Measurements from ENCODE around the gene OSBPL8.
"Not testable (repeated sequence)": the region's sequence is repeated elsewhere in the genome, so short reads cannot be mapped to it uniquely, and the experiment has no call there.

OSBPL8 gene

DNA sequence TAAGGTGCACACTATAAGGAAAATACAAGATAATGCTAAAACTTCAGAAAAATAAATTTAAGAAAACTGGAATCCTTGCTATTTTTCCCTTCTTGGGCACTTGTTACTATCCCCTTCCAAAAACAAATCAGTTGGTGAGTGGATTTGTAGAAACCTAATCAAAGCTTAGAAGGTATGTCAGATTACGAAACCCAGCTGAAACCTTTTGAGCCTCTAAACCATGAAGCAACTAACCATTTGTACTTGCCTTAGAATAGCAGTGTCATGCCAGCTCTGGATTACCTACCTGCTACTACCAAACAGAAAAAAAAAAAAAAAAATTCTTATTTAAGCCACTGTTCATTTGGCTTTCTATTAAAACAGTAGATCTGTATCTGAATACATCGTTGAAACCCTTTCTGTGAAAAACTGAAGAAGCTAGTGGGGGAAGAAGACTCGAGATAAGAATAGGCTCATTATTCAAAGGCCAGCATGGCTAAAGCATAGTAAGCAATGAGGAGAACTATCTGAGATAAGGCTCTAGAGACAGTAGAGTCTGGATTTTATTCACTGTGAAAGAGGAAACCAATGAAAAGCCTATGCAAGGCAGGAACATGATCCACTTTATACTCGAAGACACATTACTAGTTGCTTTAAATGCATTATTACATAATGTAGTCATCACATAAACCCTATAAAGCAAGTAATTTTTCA is 30.2 kb downstream of the OSBPL8 start:
- DNase-seq (ENCODE audit: low read depth in 1 of 2, low spot score in 1 of 2) = no peak

DNA sequence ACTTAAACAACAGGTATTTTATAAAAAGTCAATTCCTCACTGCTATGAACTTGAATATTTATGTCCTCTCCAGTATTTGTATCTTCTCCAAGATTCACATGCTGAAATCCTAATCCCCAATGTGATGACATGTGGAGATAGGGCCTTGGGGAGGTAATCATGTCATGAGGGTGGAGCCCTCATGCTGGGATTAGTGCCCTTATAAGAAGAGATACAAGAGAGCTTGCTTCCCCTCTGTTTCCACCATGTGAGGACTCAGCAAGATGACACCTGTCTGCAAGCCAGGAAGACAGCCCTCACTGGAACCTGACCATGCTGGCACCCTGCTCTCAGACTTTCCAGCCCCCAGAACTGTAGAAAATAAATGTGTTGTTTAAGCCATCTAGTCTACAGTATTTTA is 36.2 kb downstream of the OSBPL8 start:
- no peak for DNase-seq (ENCODE audit: low read depth in 1 of 2, low spot score in 1 of 2)

DNA sequence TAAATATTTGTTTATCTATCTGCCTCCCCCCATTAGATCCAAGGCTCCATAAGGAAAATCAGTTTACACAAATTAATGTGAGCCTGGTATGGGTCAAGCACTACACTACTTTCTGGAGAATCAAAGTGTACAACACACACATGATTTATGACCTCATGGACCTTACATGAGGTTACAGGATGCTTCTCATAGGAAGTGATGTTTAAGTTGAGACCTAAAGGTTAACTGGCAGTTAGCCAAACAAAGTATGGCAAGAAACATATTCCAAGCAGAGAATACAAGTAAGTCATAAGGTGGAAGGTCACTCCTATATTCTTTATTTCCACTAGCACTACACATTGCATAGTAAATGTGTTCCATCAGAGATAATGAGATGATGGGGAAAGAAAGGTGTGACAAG is 39.2 kb downstream of the OSBPL8 start:
- no peak for DNase-seq (ENCODE audit: low read depth in 1 of 2, low spot score in 1 of 2)

DNA sequence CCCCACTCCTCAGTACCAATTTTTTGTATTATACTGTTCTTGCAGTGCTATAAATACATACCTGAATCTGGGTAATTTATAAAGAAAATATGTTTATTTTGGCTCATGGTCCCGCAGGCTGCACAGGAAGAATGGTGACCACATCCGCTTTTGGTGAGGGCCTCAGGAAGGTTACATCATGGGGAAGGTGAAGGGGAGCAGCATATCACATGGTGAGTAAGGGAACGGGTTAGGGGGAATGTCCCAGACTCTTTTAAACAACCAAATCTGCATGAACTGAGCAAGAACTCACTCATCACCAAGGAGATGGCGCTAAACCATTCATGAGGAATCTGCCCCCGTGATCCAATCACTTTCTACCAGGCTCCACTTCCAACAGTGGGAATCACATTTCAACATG is 40.0 kb downstream of the OSBPL8 start:
- no peak for DNase-seq (ENCODE audit: low read depth in 1 of 2, low spot score in 1 of 2)

DNA sequence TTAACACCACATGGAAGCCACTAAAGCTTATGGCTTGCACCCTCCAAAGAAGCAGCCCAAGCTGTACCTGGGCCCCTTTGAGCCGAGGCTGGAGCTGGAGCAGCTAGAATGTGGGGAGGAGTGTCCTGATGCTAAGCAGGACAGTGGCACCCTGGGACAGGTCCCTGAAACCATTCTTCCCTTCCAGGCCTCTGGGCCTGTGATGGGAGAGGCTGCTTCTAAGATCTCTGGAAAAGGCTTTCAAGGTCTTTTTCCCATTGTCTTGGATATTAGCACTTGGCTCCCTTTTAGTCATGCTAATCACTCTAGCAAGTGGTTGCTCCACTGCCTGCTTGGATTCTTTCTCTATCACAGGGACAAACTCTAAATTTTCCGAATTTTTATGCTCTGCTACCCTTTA is 40.9 kb downstream of the OSBPL8 start:
- DNase-seq (ENCODE audit: low read depth in 1 of 2, low spot score in 1 of 2) = no peak

DNA sequence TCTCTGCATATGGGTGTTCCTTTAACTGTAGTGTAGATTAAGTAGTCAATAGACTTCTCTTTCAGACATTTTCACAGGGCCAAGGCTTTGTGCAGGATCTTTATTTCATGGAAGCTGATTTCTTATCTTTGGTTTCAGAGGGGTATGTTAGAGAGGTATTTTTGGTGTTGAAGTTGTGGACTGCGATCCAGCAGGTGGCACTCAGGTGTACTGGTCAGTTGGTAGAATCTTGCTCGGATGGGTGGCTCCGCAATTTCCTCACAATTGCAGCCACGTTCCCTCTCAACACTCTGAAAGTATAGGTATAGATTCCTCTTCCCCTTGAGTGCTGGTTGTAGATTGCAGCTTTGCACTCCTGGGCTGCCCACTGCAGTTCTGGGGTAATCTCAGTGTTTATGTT is 44.3 kb downstream of the OSBPL8 start:
- DNase-seq (ENCODE audit: low read depth in 1 of 2, low spot score in 1 of 2) = no peak

DNA sequence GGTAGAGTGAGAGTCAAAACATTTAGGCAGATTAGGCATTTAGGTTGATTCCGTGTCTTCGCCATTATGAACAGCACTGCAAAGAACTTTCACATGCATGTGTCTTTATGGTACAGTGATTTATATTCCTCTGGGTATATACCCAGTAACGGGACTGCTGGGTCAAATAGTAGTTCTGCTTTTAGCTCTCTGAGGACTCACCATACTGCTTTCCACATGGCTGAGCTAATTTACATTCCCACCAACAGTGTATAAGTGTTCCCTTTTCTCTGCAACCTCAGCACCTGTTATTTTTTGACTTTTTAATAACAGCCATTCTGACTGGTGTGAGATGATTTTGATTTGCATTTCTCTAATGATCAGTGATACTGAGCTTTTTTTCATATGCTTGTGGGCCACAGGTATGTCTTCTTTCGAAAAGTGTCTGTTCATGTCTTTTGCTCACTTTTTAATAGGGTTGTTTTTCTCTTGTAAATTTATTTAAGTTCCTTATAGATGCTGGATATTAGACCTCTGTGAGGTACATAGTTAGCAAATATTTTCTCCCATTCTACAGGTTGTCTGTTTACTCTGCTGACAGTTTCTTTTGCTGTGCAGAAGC is 48.4 kb downstream of the OSBPL8 start:
- not testable (repeated sequence) for DNase-seq (ENCODE audit: low read depth in 1 of 2, low spot score in 1 of 2)

DNA sequence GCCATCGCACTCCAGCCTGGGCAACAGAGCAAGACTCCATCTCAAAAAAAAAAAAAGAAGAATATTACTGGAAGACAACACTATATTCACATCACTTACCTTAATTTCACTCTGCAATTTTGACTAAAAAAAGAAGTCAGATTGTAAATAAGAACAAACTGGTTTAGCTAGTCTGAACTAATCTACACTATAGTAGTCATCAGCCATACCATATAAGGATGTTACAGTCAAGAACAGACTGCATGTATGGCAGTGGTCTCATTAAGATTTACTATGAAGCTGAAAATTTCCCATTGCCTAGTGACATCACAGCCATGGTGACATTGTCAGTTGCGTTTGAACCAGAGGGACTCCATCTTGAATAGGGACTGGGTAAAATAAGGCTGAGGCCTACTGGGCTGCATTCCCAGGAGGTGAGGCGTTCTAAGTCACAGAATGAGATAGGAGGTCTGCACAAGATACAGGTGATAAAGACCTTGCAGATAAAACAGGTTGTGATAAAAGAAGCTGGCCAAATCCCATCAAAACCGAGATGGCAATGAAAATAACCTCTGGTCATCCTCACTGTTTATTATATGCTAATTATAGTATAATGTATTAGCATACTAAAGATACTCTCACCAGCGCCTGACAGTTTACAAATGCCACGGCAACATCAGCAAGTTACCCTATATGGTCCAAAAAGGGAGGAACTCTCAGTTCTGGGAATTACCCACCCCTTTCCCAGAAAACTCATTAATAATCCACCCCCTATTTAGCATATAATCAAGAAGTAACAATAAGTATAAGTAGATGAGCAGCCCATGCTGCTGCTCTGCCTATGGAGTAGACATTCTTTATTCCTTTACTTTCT is 51.2 kb downstream of the OSBPL8 start:
- DNase-seq (ENCODE audit: low read depth in 1 of 2, low spot score in 1 of 2) = no peak

DNA sequence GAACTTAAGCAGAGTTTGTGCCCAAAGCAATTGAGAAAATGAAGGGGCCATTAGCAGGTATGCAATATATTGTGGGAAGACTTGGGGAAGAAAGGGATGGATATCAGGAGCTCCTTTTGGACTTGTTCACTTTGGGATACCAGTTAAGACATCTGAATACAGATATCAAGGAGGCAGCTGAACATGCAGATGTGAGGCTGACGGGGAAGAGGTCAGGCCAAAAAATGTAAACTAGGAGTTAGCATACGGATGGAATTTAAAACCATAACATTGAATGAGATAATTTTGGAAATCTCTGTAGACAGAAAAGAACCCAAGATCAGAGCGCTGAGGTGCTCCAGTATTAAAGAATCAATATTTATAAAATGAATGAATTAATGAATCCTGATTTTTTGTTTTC is 53.4 kb downstream of the OSBPL8 start:
- no peak for DNase-seq (ENCODE audit: low read depth in 1 of 2, low spot score in 1 of 2)

DNA sequence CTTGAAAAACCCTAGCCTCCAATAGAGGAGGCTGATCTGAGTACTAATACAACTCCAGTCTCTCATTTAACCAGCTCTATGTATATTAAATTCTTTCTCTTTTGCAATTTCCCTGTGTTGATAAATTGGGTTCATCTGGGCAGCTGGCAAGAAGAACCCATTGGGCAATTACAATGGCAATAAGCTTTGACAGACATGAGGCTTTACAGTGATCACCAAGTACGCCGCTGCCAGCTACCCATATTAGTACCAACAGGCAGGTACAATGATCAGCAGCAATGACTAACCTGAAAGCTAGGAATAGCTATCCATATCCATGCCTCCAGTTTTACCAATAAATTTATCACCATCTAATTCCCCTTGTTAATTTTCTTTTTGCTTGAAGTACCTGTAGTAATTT is 54.5 kb downstream of the OSBPL8 start:
- DNase-seq (ENCODE audit: low read depth in 1 of 2, low spot score in 1 of 2) = no peak

DNA sequence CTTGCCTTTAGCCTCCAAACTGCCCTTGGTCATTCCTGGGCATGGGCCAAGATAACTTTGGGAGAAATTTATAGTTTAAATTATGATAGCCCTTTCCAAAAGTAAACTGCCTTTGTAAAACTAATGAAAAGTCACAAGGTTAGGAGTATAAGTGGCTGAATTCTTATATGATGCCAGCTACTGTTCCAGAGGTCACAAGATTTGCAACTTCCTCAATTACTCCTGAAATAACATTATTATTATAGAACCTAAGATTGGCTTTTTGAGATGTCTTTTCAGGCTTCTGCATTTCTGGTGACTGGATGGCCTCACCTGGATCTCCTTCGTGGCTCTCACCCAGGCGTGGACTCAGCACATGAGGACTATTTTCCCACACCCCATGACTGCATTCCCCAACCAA is 55.0 kb downstream of the OSBPL8 start:
- DNase-seq (ENCODE audit: low read depth in 1 of 2, low spot score in 1 of 2) = no peak

DNA sequence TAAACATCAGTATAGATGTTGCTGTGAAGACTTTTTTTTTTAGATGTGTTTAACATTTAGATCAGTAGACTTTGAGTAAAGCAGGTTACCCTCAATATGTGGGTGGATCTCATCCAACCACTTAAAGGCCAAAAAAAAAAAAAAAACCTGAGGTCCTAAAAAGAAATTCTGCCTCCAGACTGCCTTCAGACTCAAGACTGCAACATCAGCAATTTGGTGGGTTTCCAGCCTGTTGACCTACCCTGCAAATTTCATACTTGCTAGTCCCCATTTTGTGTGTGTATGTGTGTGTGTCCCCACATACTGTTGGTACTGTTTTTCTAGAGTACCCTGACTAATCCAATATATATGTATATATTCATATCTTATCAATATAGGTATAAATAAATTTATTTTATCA is 55.6 kb downstream of the OSBPL8 start:
- no peak for DNase-seq (ENCODE audit: low read depth in 1 of 2, low spot score in 1 of 2)

DNA sequence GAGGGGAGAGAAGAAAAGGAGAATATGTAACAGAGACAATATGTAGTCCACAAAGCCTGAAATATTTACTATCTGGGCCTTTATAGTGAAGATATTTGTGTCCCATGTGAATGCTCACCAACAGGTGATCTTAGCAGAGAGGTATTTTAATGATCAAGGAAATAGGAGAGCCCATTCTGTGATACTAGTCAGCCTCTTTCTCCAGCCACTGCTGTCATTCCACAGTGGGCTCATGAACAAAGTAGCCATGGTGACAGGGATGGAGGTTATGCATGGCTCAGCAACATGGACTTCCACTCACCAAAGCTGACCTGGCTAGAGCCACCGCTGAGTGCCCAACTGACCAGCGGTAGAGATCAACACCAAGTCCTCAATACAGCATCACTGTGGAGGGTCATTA is 58.2 kb downstream of the OSBPL8 start:
- DNase-seq (ENCODE audit: low read depth in 1 of 2, low spot score in 1 of 2) = no peak

DNA sequence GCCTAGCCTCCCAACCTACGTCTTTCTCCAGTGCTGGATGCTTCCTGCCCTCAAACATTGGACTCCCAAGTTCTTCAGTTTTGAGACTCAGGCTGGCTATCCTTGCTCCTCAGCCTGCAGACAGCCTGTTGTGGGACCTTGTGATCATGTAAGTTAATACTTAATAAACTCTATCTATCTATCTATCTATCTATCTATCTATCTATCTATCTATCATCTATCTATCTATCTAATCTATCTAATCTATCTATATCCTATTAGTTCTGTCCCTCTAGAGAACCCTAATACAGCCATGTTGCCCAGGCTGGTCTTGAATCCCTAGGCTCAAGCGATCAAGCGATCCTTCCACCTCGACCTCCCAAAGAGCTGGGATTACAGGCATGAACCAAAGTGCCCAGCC is 60.4 kb downstream of the OSBPL8 start:
- DNase-seq (ENCODE audit: low read depth in 1 of 2, low spot score in 1 of 2) = not testable (repeated sequence)

DNA sequence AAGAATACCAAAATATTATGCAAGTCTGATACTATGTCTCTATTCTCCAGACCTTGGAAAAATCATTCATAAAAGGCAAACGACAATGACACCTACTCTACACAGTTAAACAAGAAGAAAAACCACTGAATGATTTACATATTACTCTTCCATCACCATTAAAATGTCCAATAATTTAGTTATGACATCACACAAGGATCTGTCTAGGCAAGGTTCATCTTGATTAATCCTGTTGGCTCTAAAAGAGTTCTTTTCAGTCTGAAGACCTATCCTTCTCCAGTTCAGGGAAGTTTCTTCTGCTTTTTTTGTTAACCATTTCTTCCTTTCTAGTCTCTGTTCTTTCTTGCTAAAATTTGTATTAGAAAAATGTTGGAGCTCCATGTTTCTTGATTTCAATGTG is 64.0 kb downstream of the OSBPL8 start:
- DNase-seq (ENCODE audit: low read depth in 1 of 2, low spot score in 1 of 2) = no peak

DNA sequence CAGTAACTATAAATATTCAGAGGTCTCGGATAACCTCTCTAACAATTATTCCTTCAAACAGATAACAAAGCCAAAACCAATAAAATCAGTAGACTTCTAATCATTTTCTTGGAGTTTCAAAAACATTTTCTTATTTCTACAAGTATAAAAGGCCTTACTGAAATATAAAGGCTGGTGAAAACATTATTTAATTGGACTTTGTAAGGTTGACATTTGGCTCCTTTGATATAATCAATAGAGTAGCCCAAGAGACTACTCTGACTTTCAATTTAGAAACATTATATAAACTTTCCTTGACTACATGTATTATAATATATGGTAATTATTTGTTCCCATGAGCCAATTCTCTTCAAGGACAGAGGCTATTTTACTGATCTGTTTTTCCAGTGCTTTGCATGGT is 68.3 kb downstream of the OSBPL8 start:
- DNase-seq (ENCODE audit: low read depth in 1 of 2, low spot score in 1 of 2) = no peak

DNA sequence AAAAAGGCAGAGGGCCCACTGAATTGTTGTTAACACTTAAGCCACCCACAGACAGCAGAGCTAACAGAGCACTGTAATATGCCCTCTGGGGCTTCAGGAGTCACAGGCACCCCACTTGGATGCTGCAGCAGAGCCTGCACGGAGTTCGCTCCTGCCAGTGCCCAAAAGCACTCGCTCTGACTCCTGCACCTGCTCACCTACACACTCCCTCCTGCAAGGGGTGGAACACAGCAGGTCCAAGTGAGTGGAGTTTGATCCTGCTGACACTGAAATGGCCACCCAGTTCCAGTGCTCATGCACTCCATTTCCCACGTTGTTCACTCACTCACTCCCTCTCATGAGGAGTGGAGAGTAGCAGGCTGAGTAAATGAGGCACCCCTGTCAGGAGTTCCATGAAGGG is 68.8 kb downstream of the OSBPL8 start:
- DNase-seq (ENCODE audit: low read depth in 1 of 2, low spot score in 1 of 2) = no peak

DNA sequence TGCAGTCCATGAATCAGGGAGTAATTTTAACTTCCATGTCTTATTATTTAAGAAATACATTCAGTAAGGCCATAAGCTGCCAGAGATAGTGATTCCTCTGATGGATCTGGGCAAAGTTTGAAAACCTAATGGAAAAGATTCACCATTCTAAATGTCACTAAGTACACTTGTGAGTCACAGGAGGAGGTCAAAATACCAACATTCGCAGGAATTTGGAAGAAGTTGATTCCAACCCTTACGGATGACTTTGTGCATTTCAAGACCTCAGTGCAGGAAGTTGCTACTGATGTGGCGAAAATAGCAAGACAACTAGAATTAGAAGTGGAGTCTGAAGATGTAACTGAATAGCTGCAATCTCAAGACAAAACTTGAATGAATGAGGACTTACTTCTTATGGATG is 69.8 kb downstream of the OSBPL8 start:
- DNase-seq (ENCODE audit: low read depth in 1 of 2, low spot score in 1 of 2) = no peak

DNA sequence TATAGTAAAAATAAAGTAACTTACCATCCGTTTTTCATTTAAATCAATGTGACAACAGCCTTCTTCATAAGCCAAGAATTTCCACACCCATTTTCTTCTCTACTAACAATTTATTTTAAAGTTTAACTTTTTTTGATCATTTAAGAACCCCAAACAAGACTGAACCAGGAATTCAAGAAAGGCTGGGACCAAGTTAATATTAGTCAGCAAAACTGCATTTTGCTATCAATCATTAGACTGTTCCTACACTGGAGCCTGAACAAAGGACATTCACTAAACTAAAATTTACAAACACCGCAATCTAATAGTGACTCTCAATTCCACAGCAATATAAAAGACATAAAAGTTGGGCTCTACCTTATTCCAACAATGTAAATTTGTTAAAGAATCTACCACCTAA is 73.6 kb downstream of the OSBPL8 start:
- DNase-seq (ENCODE audit: low read depth in 1 of 2, low spot score in 1 of 2) = no peak

DNA sequence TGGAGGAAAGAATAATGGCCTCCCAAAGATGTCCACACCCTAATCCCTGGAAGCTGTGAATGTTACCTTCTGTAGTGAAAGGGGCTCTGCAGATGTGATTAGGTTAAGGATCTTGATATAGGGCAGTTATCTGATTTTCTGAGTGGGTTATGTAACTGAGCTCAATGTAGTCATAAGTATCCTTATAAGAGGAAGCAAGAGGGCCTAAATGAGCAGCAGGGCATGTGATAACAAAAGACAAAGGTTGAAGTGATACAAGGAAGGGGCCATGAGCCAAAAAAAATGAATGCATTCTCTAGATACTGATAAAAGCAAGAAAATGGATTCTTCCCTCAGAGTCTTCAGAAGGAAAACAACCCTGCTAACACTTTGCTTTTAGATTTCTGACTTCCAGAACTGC is 78.8 kb downstream of the OSBPL8 start:
- DNase-seq (ENCODE audit: low read depth in 1 of 2, low spot score in 1 of 2) = no peak

DNA sequence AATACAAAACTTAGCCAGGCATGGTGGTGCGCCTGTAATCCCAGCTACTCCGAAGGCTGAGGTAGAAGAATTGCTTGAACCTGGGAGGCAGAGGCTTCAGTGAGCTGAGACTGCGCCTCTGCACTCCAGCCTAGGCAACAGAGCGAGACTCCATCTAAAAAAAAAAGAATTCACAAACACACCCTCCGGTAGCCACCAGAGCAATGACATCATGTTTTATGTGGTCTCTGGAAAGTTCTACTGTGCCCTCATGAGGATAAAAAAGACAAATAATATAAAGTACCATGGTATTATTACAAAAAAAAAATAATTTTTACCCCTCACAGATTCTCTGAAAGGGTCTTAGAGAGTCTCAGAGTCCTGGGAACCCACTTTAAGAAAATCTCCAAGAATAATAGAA is 81.5 kb downstream of the OSBPL8 start:
- DNase-seq (ENCODE audit: low read depth in 1 of 2, low spot score in 1 of 2) = no peak

DNA sequence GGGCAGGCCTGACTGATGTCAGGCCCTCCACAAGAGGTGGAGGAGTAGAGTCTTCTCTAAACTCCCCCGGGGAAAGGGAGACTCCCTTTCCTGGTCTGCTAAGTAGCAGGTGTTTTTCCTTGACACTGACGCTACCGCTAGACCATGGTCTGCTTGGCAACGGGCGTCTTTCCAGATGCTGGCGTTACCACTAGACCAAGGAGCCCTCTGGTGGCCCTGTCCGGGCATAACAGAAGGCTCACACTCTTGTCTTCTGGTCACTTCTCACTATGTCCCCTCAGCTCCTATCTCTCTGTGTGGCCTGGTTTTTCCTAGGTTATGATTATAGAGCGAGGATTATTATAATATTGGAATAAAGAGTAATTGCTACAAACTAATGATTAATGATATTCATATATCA is 86.7 kb downstream of the OSBPL8 start:
- DNase-seq (ENCODE audit: low read depth in 1 of 2, low spot score in 1 of 2) = not testable (repeated sequence)
